Measurements from ENCODE around the gene ZNF335. TPM values are rescaled to one million over a fixed set of nuclear protein-coding genes. Genes with fewer than 3 reads are reported as not detected.

ZNF335 gene
- total RNA-seq, 2 donors from 2014 or later, result 28.8 to 30.1 TPM

- H3K27me3 ChIP-seq (replicated peaks; ENCODE audit: insufficient read depth), result no peaks in the 10 kb centered on the region
- no peak overlapping the region for H3K27ac ChIP-seq
- TF ChIP-seq CTCF (IDR thresholded peaks at IDR 0.05), result no peak
- DNase-seq (ENCODE audit: low spot score), result no peak
- no peak for ATAC-seq (ENCODE audit: insufficient number of reproducible peaks, low FRiP score, low read depth)
- H3K9me3 ChIP-seq, result no peaks in the 10 kb centered on the region
- no peak overlapping the region for H3K4me3 ChIP-seq
- H3K4me1 ChIP-seq (ENCODE audit: control insufficient read depth in 1 of 2, low read depth in 2 of 2), result peaks cover 6 to 17% of the 10 kb centered on the region in 2 donors
- H3K36me3 ChIP-seq, result peaks cover 72% of the 10 kb centered on the region
These were observed 31.9 kb downstream of the ZNF335 start for GRCh38 chr20:45940053-45940452.

GRCh38 chr20:45938727-45939438 is 33.1 kb downstream of the ZNF335 start:
- no peak overlapping the region for H3K27ac ChIP-seq
- H3K36me3 ChIP-seq, result peaks cover 60% of the 10 kb centered on the region
- H3K9me3 ChIP-seq, result no peaks in the 10 kb centered on the region
- no peak overlapping the region for H3K4me3 ChIP-seq
- peaks cover 6 to 17% of the 10 kb centered on the region in 2 donors for H3K4me1 ChIP-seq (ENCODE audit: control insufficient read depth in 1 of 2, low read depth in 2 of 2)
- no peaks in the 10 kb centered on the region for H3K27me3 ChIP-seq (replicated peaks; ENCODE audit: insufficient read depth)
- TF ChIP-seq CTCF (IDR thresholded peaks at IDR 0.05), result no peak
- DNase-seq (ENCODE audit: low spot score) (no peak), ATAC-seq (ENCODE audit: insufficient number of reproducible peaks, low FRiP score, low read depth) (no peak)

- Histone ChIP-seq H3K4me3 (no peak overlapping the region), H3K36me3 (peaks cover 49% of the 10 kb centered on the region), H3K9me3 (no peaks in the 10 kb centered on the region), H3K27ac (no peak overlapping the region), H3K27me3 (replicated peaks; ENCODE audit: insufficient read depth) (no peaks in the 10 kb centered on the region), H3K4me1 (ENCODE audit: control insufficient read depth in 1 of 2, low read depth in 2 of 2) (peaks cover 11 to 27% of the 10 kb centered on the region in 2 donors)
- ATAC-seq (ENCODE audit: insufficient number of reproducible peaks, low FRiP score, low read depth), result no peak
- DNase-seq (ENCODE audit: low spot score), result no peak
- no peak for TF ChIP-seq CTCF (IDR thresholded peaks at IDR 0.05)
These were observed 34.2 kb downstream of the ZNF335 start for GRCh38 chr20:45937765-45938164.

GRCh38 chr20:45935416-45936046 is 36.5 kb downstream of the ZNF335 start:
- peaks cover 34% of the 10 kb centered on the region for H3K36me3 ChIP-seq
- no peaks in the 10 kb centered on the region for H3K27me3 ChIP-seq (replicated peaks; ENCODE audit: insufficient read depth)
- TF ChIP-seq CTCF (IDR thresholded peaks at IDR 0.05), result no peak
- peak overlapping the region; percentile 97 for H3K4me3 ChIP-seq
- peaks cover 11 to 27% of the 10 kb centered on the region in 2 donors for H3K4me1 ChIP-seq (ENCODE audit: control insufficient read depth in 1 of 2, low read depth in 2 of 2)
- H3K27ac ChIP-seq, result peak overlapping the region; percentile 99 to 100
- no peaks in the 10 kb centered on the region for H3K9me3 ChIP-seq
- ATAC-seq (ENCODE audit: insufficient number of reproducible peaks, low FRiP score, low read depth) (peak; percentile 17), DNase-seq (ENCODE audit: low spot score) (no peak)

GRCh38 chr20:45934586-45935415 is 37.2 kb downstream of the ZNF335 start, which contains the start of gene PCIF1:
TSS of gene PCIF1 (plus strand) at chr20:45934683. CDS start at chr20:45939000, 4,317 bp downstream.
- H3K27ac ChIP-seq, result peak within 1 kb of the TSS; percentile 99 to 100
- no peak for TF ChIP-seq CTCF (IDR thresholded peaks at IDR 0.05)
- no peaks in the 10 kb centered on the region for H3K27me3 ChIP-seq (replicated peaks; ENCODE audit: insufficient read depth)
- peaks cover 27% of the 10 kb centered on the region for H3K36me3 ChIP-seq
- H3K4me3 ChIP-seq, result peak within 1 kb of the TSS; percentile 97
- DNase-seq (ENCODE audit: low spot score) (peak; percentile 91), ATAC-seq (ENCODE audit: insufficient number of reproducible peaks, low FRiP score, low read depth) (peak; percentile 89)
- H3K4me1 ChIP-seq (ENCODE audit: control insufficient read depth in 1 of 2, low read depth in 2 of 2), result peaks cover 11 to 27% of the 10 kb centered on the region in 2 donors
- no peaks in the 10 kb centered on the region for H3K9me3 ChIP-seq

All from thoracic aorta (tissue), 2 donors.